Esophagus muscularis mucosa (tissue), 3 donors: Measurements from ENCODE around the gene RXFP3.

Source experiments
- POLR2A ChIP-seq: fragments of 450-650 bp; IDR thresholded peaks from one replicate; pipeline ENCODE4 v1.6.1; 2017; ENCODE audit warnings: antibody characterized with exemption, moderate library complexity, mild to moderate bottlenecking, low read depth
- POLR2AphosphoS5 ChIP-seq, 2 donors: sonication (generic); formaldehyde crosslinking; IDR thresholded peaks; one replicate each; pipeline ENCODE4 v1.6.1; 2017; ENCODE audit warnings: antibody characterized with exemption in 2 of 2
- TF ChIP-seq, protein P1 (sequence below), 3 experiments: fragments of 200-600 bp in 2 of 3; fragments of 450-650 bp in 1 of 3; sonication (generic) in 2 of 3; IDR thresholded peaks; one replicate each; pipeline ENCODE4 v1.5.1; 2017 to 2019; ENCODE audit warnings: antibody characterized with exemption in 3 of 3, mild to moderate bottlenecking in 2 of 3, moderate library complexity in 1 of 3

GRCh38 chr5:33921002-33921401 is 15.2 kb upstream of the RXFP3 start:
- TF ChIP-seq, protein P1, sequence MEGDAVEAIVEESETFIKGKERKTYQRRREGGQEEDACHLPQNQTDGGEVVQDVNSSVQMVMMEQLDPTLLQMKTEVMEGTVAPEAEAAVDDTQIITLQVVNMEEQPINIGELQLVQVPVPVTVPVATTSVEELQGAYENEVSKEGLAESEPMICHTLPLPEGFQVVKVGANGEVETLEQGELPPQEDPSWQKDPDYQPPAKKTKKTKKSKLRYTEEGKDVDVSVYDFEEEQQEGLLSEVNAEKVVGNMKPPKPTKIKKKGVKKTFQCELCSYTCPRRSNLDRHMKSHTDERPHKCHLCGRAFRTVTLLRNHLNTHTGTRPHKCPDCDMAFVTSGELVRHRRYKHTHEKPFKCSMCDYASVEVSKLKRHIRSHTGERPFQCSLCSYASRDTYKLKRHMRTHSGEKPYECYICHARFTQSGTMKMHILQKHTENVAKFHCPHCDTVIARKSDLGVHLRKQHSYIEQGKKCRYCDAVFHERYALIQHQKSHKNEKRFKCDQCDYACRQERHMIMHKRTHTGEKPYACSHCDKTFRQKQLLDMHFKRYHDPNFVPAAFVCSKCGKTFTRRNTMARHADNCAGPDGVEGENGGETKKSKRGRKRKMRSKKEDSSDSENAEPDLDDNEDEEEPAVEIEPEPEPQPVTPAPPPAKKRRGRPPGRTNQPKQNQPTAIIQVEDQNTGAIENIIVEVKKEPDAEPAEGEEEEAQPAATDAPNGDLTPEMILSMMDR (IDR thresholded peaks at IDR 0.05): no peak
- TF ChIP-seq POLR2AphosphoS5 (IDR thresholded peaks at IDR 0.05) (no peak), POLR2A (no peak)
